BJ (cell line): ENCODE results near the gene ABHD17C. TPM values are rescaled to one million over a fixed set of nuclear protein-coding genes. Genes with fewer than 3 reads are reported as not detected.

Experiments
- CTCF ChIA-PET: fragments of 350-600 bp; formaldehyde crosslinking; extraction: SDS; loops from one replicate; lab custom pipeline; 2021; ENCODE audit warnings: antibody characterized with exemption, inconsistent platforms; lab: Yijun Ruan, JAX
- POLR2A ChIA-PET: fragments of 300-600 bp; sonication (Branson Sonifier 250); formaldehyde crosslinking; extraction: SDS; loops from one replicate; lab custom pipeline; 2021; ENCODE audit warnings: antibody characterized with exemption; lab: Charles Lee
- DNase-seq: peaks from one replicate; pipeline ENCODE4 v3.0.0-alpha.2; 2011; ENCODE audit warnings: low read depth
- H3K27me3 ChIP-seq: 2 replicates; pipeline ENCODE4 v1.6.0; 2011; ENCODE audit warnings: low read length; ENCODE audit not compliant: control insufficient read depth, insufficient read depth
- H3K36me3 ChIP-seq: 2 replicates; pipeline ENCODE4 v1.5.1; 2011; ENCODE audit warnings: low read length; ENCODE audit not compliant: control insufficient read depth, insufficient read depth
- H3K4me3 ChIP-seq: 2 replicates; pipeline ENCODE4 v1.5.1; 2011; ENCODE audit warnings: low read depth, mild to moderate bottlenecking, control low read depth, low read length
- CTCF ChIP-seq: IDR thresholded peaks from 2 replicates; pipeline ENCODE4 v1.5.1; 2011; ENCODE audit warnings: low read depth, mild to moderate bottlenecking, control low read depth, inconsistent platforms, low read length, moderate library complexity; ENCODE audit not compliant: insufficient read depth
- polyA plus RNA-seq: library from polyadenylated mRNA; depleted of rRNA; stranded (reverse); fragments of >200 nt; gene quantifications from 2 replicates; pipeline ENCODE4 v1.2.3, GENCODE V29; 2011

The ABHD17C gene
- polyA plus RNA-seq, 1 experiment, result 19.2 TPM

GRCh38 chr15:80777137-80777536, 82.0 kb downstream of the ABHD17C start:
- Histone ChIP-seq H3K4me3 (no peak overlapping the region), H3K27me3 (no peaks in the 10 kb centered on the region), H3K36me3 (peaks cover 16% of the 10 kb centered on the region)
- ChIA-PET CTCF (interaction anchor here (0.7 to 7.4 kb wide), 36 partner anchors 9 to 406 kb away, joined by 3 to 191 read pairs (median 4); partner anchors contain the start of gene ABHD17C), POLR2A (interaction anchor here (0.5 to 1.3 kb wide), 2 partner anchors 180 to 210 kb away, joined by 3 to 7 read pairs; no protein-coding TSS in a partner anchor)
- TF ChIP-seq CTCF, result no peak
- no peak for DNase-seq

- no peak for DNase-seq
- CTCF ChIA-PET, result interaction anchor here (0.7 to 7.4 kb wide), 22 partner anchors 8 to 367 kb away, joined by 3 to 191 read pairs (median 6); partner anchors contain the start of gene ABHD17C
- POLR2A ChIA-PET, result no interaction called here
These were observed 82.9 kb downstream of the ABHD17C start for GRCh38 chr15:80777826-80778620.

GRCh38 chr15:80778621-80778963, 83.5 kb downstream of the ABHD17C start:
- DNase-seq, result no peak
- POLR2A ChIA-PET, result interaction anchor here (1.0 to 1.8 kb wide), 5 partner anchors 211 to 290 kb away, joined by 3 to 12 read pairs (median 8); no protein-coding TSS in a partner anchor
- CTCF ChIA-PET, result interaction anchor here (1.0 to 7.4 kb wide), 16 partner anchors 13 to 365 kb away, joined by 3 to 191 read pairs (median 10); no protein-coding TSS in a partner anchor
- H3K4me3 ChIP-seq, result peak overlapping the region; percentile 20; the same call in 1 of the 2 replicates
- TF ChIP-seq CTCF, result no peak
- peaks cover 27% of the 10 kb centered on the region for H3K36me3 ChIP-seq
- H3K27me3 ChIP-seq, result no peaks in the 10 kb centered on the region

More at GRCh38 chr15:80777826-80778620, 82.9 kb downstream of the ABHD17C start:
- TF ChIP-seq CTCF, result no peak
- peaks cover 23% of the 10 kb centered on the region for H3K36me3 ChIP-seq
- no peaks in the 10 kb centered on the region for H3K27me3 ChIP-seq
- no peak overlapping the region for H3K4me3 ChIP-seq

GRCh38 chr15:80778964-80779657, 84.0 kb downstream of the ABHD17C start, which contains the start of gene CEMIP:
Gene CEMIP, plus strand, starts transcription at chr15:80779370. Its CDS starts 94,510 bp downstream, at chr15:80873880.
- H3K4me3 ChIP-seq, result peak within 1 kb of the TSS; percentile 86
- H3K27me3 ChIP-seq, result no peaks in the 10 kb centered on the region
- peaks cover 32% of the 10 kb centered on the region for H3K36me3 ChIP-seq
- ChIA-PET POLR2A (interaction anchor here (0.6 to 1.8 kb wide), 10 partner anchors 9 to 324 kb away, joined by 3 to 14 read pairs (median 6); partner anchors contain the start of gene ABHD17C), CTCF (interaction anchor here (0.7 to 7.4 kb wide), 42 partner anchors 10 to 1439 kb away, joined by 3 to 191 read pairs (median 4); no protein-coding TSS in a partner anchor)
- TF ChIP-seq CTCF, result peak; percentile 61
- no peak for DNase-seq
